ENCODE data around the gene LHFPL2.

DNA sequence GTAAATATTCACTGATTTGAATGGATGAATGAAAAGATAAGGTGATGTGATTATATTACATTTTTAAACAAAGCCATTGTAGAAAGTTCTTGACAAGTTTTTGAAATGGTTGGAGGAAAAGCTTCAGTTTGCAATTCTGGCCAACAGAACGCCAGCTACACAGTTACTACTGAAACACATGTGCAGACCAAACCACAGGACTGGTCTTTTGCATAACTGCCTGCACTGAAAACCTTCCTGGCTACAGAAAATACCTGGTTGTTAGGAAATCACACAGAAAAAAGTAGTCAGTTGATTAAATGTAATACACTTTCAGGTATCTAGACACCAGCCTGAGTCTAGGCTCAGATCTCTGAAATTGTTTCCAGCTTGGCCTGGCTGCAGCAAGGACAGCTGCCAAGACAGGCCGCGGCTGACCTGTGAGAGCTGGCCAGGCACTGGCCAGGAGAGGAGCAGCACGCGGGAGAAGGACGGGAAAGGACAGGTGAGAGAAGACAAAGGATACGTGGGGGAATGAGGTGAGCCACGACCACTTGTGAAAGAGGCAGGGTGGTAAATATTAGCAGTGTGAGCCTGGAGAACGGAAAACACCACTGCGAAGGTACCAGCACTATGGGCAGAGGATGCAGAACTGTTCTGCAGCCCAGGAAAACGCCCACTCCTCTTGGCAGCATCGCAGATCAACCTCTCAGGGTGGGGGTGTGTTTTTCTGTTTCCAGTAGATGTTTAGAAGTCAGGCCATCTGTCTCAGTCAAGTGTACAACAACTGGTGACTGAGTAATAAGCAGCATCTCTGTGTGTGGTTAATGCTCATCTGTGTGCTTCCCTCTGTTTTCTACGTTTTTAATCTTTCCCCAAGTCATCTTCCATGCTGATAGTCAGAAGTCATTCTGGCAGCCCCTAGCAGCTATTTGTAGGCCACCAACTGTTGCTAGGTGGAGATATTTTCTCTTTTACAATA is 150.7 kb downstream of the LHFPL2 start:
- TF ChIP-seq POLR2AphosphoS5 (IDR thresholded peaks at IDR 0.05; ENCODE audit: low read depth, low read length): no peak
- TF ChIP-seq REST (IDR thresholded peaks at IDR 0.05; ENCODE audit: insufficient read depth in 1 of 2, low read depth in 2 of 2, low read length in 2 of 2): no peak
- no peak for TF ChIP-seq TAF1 (IDR thresholded peaks at IDR 0.05; ENCODE audit: borderline replicate concordance, insufficient read depth, low read length)

Measured in PFSK-1 (cell line).